GM19240 (cell line): Measurements from ENCODE around the gene COL4A2.
"Not testable (repeated sequence)": the region's sequence is repeated elsewhere in the genome, so short reads cannot be mapped to it uniquely, and the experiment has no call there.

ENCODE experiments used
- DNase-seq: peaks from one replicate; pipeline ENCODE4 v3.0.0; 2011; ENCODE audit warnings: low spot score; ENCODE audit not compliant: insufficient read length

Gene COL4A2

GRCh38 chr13:110528911-110529310, 221.8 kb downstream of the COL4A2 start:
- DNase-seq, result no peak

DNA sequence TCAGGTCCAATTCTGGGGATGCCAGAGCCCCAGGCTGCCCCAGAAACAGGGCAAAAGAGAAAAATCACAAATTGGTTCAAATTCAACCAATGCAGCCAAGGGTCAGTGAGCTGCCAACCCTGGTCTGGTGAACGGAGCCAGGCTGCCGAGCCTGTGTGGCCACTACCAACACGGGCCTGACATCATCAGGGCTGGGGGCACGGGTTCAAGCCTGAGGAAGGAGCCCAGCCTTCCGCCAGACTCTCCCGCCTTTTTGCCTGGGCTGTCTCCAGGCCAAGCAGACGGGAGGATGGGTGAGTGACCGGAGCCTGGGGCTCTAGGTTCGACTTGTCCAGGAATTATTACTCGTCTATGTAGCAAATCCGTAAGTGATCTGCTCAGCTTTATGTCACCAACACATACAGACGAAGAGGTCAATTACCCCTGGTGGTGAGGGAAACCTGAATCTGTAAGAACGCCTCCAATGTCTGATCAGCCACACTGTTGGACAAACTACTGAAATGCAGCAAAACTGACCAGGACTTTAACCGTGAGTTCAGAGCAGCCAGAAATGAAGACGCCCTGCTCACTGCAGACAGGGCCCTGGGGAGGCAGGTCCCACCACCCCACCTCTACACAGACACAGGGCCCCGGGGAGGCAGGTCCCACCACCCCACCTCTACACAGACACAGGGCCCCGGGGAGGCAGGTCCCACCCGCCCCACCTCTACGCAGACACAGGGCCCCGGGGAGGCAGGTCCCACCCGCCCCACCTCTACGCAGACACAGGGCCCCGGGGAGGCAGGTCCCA, 222.6 kb downstream of the COL4A2 start:
- no peak for DNase-seq

GRCh38 chr13:110531100-110531499, 224.0 kb downstream of the COL4A2 start:
- no peak for DNase-seq

- no peak for DNase-seq
These were observed 224.6 kb downstream of the COL4A2 start for GRCh38 chr13:110531671-110532083.

- not testable (repeated sequence) for DNase-seq
These were observed 225.2 kb downstream of the COL4A2 start for GRCh38 chr13:110532258-110532657.

DNA sequence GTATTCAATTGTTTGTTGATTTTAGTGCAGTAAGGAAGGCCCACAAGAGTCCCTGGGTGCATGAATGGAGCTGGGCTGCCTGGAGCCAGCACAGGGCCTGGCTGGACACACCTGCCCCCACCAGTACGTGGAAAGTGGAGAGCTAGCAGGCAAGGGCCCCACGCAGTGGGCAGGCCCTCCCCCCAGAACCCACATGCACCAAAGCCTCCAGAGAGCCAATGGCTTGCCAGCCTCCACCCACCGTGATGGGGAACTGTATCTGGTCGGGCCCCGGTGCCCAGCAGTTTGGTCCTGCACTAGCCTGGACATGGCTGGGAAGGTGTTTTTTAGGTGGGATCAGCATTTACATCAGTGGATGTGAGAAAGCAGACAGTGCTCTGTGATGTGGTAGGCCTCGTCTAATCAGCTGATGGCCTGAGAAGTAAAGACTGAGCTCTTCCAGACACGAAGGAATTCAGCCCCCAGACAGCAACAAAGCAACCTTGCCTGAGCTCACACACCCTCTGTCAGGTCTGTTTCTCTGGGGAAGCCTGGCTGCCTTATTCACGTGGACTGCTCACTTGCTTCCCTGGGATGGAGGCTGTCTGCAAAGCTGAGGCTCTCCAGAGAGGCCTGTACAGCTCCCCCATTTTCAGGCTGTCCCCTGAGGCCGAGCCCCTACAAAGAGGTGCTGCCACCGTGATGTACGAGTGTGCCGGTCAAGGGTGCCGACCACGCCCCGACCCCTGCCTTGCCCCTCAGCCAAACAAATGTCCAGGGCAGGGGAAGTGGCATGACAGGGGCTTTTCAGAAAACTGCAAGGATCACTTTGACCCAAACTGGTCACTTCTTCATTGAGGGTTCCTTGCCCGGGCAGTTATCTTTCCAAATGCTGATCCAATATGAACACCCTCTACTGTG, 226.9 kb downstream of the COL4A2 start:
- no peak for DNase-seq

- no peak for DNase-seq
These were observed 228.4 kb downstream of the COL4A2 start for GRCh38 chr13:110535526-110535925.

DNA sequence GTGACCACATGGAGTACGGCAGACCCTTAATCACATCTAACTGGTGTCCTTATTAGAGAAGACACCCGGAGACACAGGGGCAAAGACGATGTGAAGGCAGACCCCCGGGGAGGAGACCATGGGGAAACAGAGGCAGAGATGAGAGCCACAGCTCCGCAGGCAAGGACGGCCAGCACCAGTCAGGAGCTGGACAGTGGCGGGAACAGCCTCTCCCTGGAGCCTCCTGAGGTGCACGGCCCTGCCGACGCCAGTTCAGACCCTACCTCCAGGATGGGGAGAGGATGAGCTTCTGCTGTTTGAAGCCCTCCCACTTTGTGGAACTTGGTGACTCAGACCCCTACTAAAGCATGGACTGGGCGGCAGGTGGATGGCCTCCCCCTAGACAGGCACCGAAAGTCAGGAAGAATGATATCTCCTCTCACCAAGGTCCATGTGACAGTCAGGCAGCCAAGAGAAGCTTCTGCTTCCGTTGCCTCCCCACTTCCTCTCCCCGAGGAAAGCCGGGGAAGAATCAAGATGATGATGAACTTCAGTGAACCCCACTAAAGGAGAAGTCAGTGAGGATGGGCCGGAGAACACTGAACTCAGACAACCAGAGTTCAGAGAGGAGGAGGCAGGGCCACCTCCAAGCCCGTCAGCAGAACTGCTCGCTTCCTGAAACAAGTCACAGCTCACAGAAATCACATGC, 229.1 kb downstream of the COL4A2 start:
- no peak for DNase-seq

DNA sequence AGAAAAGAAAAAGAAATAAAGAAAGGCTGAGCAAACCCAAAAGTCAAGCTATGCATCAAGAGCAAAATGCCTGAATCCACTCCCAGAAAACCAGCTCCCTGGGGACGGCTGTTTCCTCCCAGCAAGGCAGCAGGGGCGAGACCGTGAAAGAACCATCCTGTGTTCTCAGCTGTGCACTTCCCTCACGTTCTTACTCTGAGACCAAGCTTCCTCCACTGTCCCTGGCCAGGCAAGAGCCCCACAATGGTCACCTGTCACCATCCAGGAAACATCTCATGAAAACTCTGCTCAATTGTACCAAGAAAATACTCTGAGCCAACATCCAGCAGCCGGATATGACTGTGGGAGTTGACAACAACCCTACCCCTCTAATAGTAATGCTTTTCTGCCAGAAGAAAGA, 231.5 kb downstream of the COL4A2 start:
- no peak for DNase-seq

DNA sequence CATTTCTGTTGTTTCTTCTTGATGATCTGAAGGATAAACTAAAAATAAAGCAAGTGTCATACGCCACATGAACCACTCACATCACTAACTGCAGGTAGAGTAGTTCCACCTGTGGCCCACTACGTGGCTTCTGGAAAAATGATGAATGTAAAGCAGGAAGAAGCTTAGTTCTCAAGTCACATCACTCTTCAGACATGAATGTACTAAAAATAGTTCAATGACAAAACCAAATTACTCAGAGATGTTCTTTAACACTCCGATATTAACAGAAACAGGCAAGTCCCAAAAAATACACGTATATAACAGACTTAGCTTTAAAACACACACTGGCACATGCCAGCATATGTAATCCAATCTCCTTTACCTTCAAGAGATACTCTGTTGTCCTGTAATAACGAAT, 232.8 kb downstream of the COL4A2 start:
- DNase-seq, result no peak

- no peak for DNase-seq
These were observed 233.9 kb downstream of the COL4A2 start for GRCh38 chr13:110540871-110541525.

- no peak for DNase-seq
These were observed 234.4 kb downstream of the COL4A2 start for GRCh38 chr13:110541526-110541920.

DNA sequence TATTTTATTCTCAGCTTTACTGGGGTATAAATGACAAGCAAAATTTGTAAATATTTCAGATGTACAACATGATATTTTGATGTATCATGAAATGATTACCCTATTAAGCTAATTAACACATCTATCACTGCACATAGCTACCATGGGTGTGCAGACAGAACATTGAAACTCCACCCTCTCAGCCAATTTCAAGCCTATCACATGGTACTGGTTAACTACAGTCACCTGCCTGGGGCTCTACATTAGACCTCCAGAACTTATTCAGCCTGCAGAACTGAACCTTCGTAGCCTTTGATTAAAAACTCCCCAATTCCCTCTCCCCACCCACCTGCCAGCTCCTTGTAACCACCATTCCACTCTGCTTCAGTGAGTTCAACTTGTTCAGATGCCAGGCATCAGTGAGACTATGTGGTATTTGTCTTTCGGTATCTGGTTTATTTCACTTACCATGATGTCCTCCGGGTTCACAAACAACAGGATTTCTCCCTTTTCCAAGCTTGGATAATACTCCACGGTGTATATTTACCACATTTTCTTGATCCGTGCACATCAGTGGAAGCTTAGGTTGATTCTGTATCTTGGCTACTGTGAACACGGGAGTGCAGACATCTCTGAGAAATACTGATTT, 235.2 kb downstream of the COL4A2 start:
- DNase-seq, result no peak

DNA sequence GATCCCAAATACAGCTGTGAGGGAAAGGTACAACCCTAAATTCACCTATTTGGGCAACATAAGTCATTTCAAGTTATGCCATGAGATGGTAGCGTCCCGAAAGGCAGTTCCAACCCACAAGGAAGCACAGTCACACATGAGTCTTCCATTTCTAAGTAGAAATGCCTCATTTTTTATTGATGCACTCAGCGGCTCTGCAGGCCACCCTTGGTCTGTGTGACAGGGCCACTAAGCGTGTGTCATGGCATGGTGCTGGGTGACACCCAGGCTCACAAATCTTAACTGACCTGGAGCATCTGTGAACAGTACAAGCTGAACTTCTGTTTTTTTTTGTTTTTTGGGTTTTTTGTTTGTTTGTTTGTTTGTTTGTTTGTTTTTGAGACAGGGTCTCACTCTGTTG, 239.3 kb downstream of the COL4A2 start:
- DNase-seq, result no peak

DNA sequence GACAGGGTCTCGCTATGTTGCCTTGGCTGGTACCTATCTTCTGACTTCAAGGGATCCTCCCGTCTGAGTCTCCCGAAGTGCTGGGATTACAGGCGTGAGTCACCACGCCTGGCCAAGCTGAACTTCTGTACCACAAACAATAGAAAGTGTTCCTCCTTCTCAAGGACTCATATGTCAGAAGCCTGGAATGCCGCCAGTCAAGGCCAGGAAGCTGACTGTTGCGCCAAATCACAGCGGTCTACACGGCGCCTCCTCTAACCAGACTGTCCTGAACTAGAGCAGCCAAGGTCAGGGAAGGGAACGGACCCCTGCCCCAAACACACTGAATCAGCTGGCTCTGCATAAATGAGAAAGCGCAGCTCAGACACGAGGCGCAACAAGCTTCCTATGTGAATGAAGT, 239.8 kb downstream of the COL4A2 start:
- DNase-seq, result no peak

DNA sequence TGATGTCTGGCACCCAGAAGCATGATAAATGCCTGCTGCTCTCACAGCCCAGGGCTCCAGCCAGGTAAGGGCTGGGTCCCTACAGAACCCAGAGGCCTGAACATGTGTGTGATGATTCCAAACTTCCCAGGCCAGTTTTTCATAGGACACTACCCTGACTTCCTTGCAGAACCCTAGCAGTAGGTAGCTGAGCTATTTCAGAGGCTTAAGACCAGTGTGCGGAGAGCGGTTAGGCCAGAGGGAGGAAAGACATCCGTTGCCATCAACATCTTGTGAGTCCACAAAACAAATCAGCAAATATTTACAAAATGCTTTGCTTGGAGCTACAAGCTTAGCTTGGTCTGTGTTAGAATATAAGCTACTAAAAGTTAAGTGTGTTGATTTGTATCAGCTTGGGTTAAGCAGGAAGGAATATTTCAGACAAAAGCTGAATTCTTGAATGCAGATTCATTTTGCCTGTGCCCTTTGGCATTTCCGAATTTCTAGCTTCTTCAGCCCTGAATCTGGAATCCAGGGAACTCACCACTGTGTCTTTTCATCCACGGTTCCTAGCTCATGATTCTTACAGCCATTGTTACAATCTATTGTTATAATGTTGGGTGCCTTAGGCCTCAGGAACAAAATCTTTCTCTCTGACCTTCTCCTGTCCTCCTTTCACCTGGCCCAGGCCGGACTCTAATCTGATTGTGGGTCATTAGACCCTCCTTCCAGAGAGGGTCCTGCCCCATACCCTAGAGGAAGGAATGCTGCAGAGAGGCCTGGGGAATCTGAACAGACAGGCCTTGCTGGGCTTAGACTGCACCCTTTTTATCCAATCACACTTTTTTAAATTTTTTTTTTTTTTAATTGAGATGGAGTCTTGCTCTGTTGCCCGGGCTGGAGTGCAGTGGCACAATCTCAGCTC, 242.1 kb downstream of the COL4A2 start:
- DNase-seq, result no peak

- no peak for DNase-seq
These were observed 242.7 kb downstream of the COL4A2 start for GRCh38 chr13:110549795-110550160.

DNA sequence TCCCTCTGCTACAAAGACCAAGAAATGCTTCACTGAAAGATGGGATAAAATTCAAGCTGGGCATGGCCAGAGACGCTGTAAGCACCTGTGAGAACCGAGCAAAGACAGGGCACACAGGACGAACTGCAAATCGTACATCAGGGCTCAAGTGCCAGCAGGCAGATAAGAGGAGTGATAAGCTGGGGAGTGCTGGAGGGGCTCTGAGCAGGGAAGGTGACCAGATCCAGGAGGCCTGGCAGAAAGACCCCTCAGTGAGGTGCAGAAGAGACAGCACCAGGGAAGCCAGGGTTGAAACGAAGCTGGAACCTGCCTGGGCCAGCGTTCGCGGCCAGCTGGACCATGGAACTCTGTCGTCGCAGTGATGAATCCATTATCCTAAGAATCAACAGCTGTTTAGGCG, 244.2 kb downstream of the COL4A2 start:
- DNase-seq, result no peak

GRCh38 chr13:110552767-110553166, 245.7 kb downstream of the COL4A2 start:
- no peak for DNase-seq

DNA sequence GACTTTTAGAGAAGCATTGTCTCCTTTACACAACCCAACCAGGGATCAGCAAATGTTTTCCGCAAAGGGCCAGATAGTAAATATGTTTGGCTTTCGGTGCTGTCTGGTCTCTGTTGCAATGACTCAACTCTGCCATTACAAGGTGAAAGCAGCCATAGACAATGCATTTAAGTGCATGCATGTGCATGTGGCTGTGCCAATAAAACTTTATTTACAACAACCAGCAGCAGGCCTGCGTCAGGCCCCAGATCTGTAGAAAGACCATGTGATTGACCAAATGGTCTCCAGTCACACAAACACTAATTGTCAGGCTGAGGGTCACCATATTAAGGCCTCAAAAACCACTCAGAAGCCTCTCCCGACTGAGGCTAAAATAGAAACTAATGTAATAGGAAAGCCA, 246.3 kb downstream of the COL4A2 start:
- no peak for DNase-seq
